SK-N-MC (cell line): ENCODE data around the gene ZMPSTE24.

Experiments used
- EZH2 ChIP-seq: fragments of 200-600 bp; sonication (generic); IDR thresholded peaks from one replicate; pipeline ENCODE4 v1.6.1; 2017; ENCODE audit warnings: antibody characterized with exemption
- FOXP2 ChIP-seq: optimal IDR thresholded peaks from 2 replicates; pipeline ENCODE3; 2011; ENCODE audit warnings: mild to moderate bottlenecking, moderate library complexity; ENCODE audit not compliant: insufficient read depth; ENCODE audit errors: extremely low read length, control extremely low read depth
- POLR2AphosphoS5 ChIP-seq: IDR thresholded peaks from 2 replicates; pipeline ENCODE4 v1.6.1; 2012; ENCODE audit warnings: mild to moderate bottlenecking, low read depth, low read length, borderline replicate concordance

GRCh38 chr1:40341491-40342380 is 83.7 kb downstream of the ZMPSTE24 start:
- TF ChIP-seq EZH2 (no peak), POLR2AphosphoS5 (no peak), FOXP2 (no peak)
